GM10248 (cell line): ENCODE data around the gene GAK.

Experiments
- CTCF ChIA-PET: fragments of 300-600 bp; sonication (Branson Sonifier 250); formaldehyde crosslinking; extraction: SDS; loops from one replicate; lab custom pipeline; 2021; ENCODE audit warnings: antibody characterized with exemption; lab: Yijun Ruan, JAX
- POLR2A ChIA-PET: fragments of 350-650 bp; sonication (Branson Sonifier 250); formaldehyde crosslinking; extraction: SDS; loops from one replicate; lab custom pipeline; 2020; ENCODE audit warnings: antibody characterized with exemption; lab: Yijun Ruan, JAX
- DNase-seq: peaks from one replicate; pipeline ENCODE4 v3.0.0; 2012; ENCODE audit errors: extremely low spot score
- TF ChIP-seq, protein P1 (sequence below): IDR thresholded peaks from 2 replicates; pipeline ENCODE4 v1.5.1; 2012; ENCODE audit warnings: mild to moderate bottlenecking, low read depth; ENCODE audit errors: extremely low read depth, missing control alignments, control extremely low read depth

Gene GAK

DNA sequence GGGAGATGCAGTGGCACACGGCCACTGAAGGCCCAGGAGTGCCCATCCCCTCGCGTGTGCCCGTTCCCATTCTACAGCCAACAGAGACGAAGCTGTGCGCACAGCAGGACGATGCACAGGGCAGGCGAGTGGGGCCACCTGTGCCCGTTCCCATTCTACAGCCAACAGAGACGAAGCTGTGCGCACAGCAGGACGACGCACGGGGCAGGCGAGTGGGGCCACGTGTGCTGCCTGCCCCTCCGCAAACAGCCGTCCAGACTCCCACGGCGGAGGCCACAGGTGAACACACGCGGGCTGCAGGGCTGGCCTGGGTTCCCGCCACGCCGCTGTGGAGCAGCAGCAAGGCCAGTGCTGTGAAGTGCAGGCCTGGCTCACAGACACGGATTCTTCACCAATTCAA is 32.0 kb downstream of the GAK start:
- TF ChIP-seq, protein P1, sequence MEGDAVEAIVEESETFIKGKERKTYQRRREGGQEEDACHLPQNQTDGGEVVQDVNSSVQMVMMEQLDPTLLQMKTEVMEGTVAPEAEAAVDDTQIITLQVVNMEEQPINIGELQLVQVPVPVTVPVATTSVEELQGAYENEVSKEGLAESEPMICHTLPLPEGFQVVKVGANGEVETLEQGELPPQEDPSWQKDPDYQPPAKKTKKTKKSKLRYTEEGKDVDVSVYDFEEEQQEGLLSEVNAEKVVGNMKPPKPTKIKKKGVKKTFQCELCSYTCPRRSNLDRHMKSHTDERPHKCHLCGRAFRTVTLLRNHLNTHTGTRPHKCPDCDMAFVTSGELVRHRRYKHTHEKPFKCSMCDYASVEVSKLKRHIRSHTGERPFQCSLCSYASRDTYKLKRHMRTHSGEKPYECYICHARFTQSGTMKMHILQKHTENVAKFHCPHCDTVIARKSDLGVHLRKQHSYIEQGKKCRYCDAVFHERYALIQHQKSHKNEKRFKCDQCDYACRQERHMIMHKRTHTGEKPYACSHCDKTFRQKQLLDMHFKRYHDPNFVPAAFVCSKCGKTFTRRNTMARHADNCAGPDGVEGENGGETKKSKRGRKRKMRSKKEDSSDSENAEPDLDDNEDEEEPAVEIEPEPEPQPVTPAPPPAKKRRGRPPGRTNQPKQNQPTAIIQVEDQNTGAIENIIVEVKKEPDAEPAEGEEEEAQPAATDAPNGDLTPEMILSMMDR, result no peak
- POLR2A ChIA-PET, result no interaction called here
- CTCF ChIA-PET, result no interaction called here
- DNase-seq, result no peak

DNA sequence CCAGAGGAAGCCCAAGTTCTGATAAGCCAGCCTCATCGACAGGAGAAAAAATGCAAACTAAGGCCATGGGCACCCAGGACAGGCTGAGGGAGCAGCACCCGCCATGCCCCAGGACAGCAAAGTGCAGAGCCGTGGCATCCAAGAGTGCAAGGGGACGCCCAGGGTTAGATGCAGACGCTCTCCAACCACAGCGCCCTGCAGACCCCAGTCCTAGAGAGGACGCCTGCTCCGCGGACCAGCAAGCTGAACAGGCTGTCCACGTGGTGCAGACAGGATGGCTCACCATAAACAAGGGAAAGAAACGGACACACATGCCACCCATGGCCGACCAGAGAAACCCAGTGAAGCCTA is 32.6 kb downstream of the GAK start:
- CTCF ChIA-PET, result no interaction called here

DNA sequence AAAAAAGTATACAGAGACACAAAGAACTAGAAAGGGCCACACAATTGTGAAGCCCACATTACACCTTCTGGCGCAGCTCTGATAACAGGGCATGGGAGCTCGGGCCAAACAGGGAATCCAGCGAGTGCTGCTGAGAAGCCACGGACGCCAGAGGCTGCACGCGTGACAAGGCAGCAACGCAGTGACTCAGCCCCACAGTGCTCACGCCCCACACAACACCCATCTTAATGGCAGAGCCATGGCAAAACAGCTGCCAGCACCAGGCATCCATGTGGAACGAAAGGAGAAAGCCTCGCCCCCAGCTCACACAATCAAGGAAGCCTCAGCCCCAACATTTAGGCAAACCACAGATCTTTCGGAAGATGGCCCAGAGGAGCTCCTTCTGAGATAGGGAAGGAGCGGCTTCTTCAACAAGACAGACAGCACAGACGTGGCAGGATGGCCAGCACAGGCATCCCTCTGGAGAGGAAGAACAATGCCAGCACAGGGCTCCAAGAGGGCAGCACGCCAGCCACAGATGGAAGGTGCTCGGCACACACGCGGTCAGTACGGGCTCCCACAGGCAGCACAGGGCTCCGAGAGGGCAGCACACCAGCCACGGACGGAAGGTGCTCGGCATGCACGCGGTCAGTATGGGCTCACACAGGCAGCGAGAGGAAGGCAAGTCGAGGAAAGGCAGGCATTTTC is 33.1 kb downstream of the GAK start:
- DNase-seq, result no peak
- ChIA-PET POLR2A (no interaction called here), CTCF (no interaction called here)
- TF ChIP-seq, protein P1, result no peak

More for the DNA sequence above, 32.6 kb downstream of the GAK start:
- no peak for DNase-seq
- TF ChIP-seq, protein P1, result no peak
- POLR2A ChIA-PET, result no interaction called here

DNA sequence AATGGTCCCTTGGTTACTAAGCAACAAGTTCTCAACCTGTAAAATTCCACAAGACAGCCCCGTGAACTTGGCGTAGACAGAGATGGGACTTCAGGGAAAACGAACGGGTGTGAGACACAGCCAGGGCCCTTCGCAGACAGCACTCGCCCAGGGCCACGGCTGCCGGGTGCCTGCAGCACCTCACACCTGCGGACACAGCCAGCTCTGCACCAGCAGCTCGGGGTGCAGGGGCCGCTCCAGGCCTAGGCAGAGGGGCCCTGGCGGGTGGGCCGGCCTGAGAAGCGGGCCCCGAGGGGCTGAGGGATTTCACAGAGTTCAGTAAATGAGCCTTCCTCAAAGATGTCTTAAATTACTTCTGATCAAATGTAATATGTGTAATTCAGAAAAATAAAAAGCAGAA is 34.0 kb downstream of the GAK start:
- POLR2A ChIA-PET, result no interaction called here
- DNase-seq, result no peak
- TF ChIP-seq, protein P1, result no peak
- CTCF ChIA-PET, result interaction anchor here (0.9 to 1.1 kb wide), 3 partner anchors 16 to 89 kb away, joined by 3 to 4 read pairs (median 3); partner anchors contain the start of gene IDUA

DNA sequence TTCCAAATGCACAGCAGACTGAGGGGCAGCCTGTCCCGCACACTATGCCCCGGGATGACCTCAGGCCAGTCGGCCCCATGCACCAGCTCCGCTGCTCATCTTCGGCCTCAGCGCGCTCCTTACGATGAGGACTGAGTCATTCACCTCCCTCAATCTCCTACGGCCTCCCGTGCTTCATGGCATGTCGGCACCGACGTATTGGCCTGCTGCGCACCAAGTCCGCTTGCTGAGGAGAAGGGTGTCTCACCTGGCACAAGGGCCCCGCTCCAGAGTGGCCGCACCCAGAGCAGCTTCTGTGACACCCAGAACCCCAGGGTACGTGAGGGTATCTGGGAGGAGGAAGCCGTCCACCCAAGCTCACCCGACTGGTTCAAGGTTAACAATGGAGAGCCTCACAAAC is 35.5 kb downstream of the GAK start:
- ChIA-PET POLR2A (no interaction called here), CTCF (no interaction called here)
- no peak for DNase-seq
- TF ChIP-seq, protein P1, result no peak

DNA sequence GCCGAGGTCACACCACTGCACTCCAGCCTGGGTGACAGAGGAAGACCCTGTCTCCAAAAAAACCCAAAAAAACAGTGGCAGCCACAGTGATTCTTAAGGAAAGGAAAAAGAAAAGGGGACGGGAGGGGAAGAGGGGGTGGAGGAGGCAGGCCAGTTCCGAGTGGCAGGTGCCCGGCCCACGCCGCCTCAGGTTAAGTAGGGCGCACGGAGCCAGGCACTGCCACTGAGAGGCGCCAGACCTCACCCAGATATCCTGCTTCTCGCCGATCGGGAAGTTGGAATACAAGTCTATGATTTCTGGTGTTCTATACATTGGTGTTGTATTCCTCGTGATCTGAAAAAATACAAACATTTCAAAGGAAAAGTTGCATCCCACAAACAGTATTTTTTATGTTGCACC is 35.9 kb downstream of the GAK start:
- DNase-seq, result no peak
- ChIA-PET CTCF (no interaction called here), POLR2A (no interaction called here)
- TF ChIP-seq, protein P1, result no peak

DNA sequence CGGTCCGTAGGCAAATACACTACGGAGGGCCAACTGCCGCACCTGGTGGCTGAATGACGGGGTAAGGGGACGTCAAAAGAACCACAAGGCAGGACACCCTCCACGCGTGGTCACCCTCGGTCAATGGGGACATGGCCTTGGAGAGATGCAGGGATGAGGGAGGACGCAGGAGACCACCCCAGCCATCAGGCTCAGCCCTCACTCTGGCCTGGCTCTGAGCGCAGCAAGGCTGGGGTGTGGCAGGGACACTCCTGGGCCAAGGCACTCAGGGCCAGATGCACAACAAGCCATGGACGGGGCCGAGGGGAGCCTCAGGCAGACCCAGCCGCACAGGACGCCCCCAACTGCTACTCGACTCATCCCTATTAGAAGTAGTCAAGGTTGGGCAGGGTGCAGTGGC is 36.5 kb downstream of the GAK start:
- TF ChIP-seq, protein P1, result no peak
- no peak for DNase-seq
- ChIA-PET POLR2A (no interaction called here), CTCF (no interaction called here)
